Testis (tissue), 3 donors: ENCODE data around the gene TLCD3A. TPM values are rescaled to one million over a fixed set of nuclear protein-coding genes. Genes with fewer than 3 reads are reported as not detected.
A peak's percentile ranks its signal among the peaks of the same experiment; 100 is the strongest.
"Not testable (repeated sequence)": the region's sequence is repeated elsewhere in the genome, so short reads cannot be mapped to it uniquely, and the experiment has no call there.

Experiments used
- DNase-seq: peaks from one replicate; pipeline ENCODE4 v3.0.0-alpha.2; 2019
- H3K27ac ChIP-seq, 2 donors: fragments of 200-600 bp; sonication (generic); one replicate each; pipeline ENCODE4 v1.5.1; 2019
- H3K27me3 ChIP-seq: fragments of 200-600 bp; sonication (generic); one replicate; pipeline ENCODE4 v1.5.1; 2019
- H3K36me3 ChIP-seq: fragments of 200-600 bp; sonication (generic); one replicate; pipeline ENCODE4 v1.5.1; 2017; ENCODE audit warnings: low read depth; ENCODE audit errors: missing control alignments
- H3K4me1 ChIP-seq: fragments of 200-600 bp; sonication (generic); one replicate; pipeline ENCODE4 v1.5.1; 2019
- H3K4me3 ChIP-seq, 2 donors: fragments of 200-600 bp; sonication (generic); one replicate each; pipeline ENCODE4 v1.5.1; 2017 to 2019
- H3K9me3 ChIP-seq: fragments of 200-600 bp; sonication (generic); one replicate; pipeline ENCODE4 v1.5.1; 2017
- CTCF ChIP-seq, 3 experiments: fragments of 450-650 bp in 2 of 3; fragments of 200-600 bp in 1 of 3; sonication (generic) in 1 of 3; IDR thresholded peaks; one replicate each; pipeline ENCODE4 v1.5.1; 2016 to 2019; ENCODE audit warnings: antibody characterized with exemption in 3 of 3, mild to moderate bottlenecking in 2 of 3, moderate library complexity in 1 of 3
- POLR2A ChIP-seq: fragments of 450-650 bp; IDR thresholded peaks from one replicate; pipeline ENCODE4 v1.6.1; 2017; ENCODE audit warnings: antibody characterized with exemption, mild to moderate bottlenecking, moderate library complexity
- WGBS, 2 donors: methylation state at CpG; one replicate each; pipeline ENCODE4 v1.1.5; 2018; 5-methylcytosine and 5-hydroxymethylcytosine counted together
- intact Hi-C: fragments of 100-400 bp; cut with DNase I; formaldehyde crosslinking; loops from one replicate; pipeline ENCODE4 v1.15.1; 2023; ENCODE audit warnings: low total_unique reads
- polyA plus RNA-seq: library from polyadenylated mRNA; stranded (reverse); fragments of 350-450 nt; fragmentation: Illumina TruSeq; extraction: RNeasy Lipid Tissue Mini Kit (QIAGEN cat#74804); gene quantifications from one replicate; pipeline ENCODE4 v1.2.3, GENCODE V29; 2014; ENCODE audit warnings: low read depth, low replicate concordance; ENCODE audit not compliant: insufficient read depth
- total RNA-seq, 2 donors: library from RNA; depleted of rRNA; stranded (reverse); fragments of >200 nt; gene quantifications; one replicate each; pipeline ENCODE4 v1.2.3, GENCODE V29; 2016

The TLCD3A gene
- total and polyA plus RNA-seq, 3 donors from 2014 or later: 5.8 to 20.9 (median 14.8) TPM

- WGBS, 2 donors: 69 to 74% methylated on average over 13 of the region's 13 CpGs
- H3K9me3 ChIP-seq: no peaks in the 10 kb centered on the region
- H3K27ac ChIP-seq: peak overlapping the region; percentile 55 to 66
- TF ChIP-seq CTCF (IDR thresholded peaks at IDR 0.05) (no peak), POLR2A (no peak)
- H3K4me3 ChIP-seq: peak overlapping the region; percentile 18 to 49
- intact Hi-C loops: no loop called here
- H3K4me1 ChIP-seq: peaks cover 12% of the 10 kb centered on the region
- H3K36me3 ChIP-seq: no peaks in the 10 kb centered on the region
- no peaks in the 10 kb centered on the region for H3K27me3 ChIP-seq
- no peak for DNase-seq
Observed at GRCh38 chr17:753418-753817, 21.0 kb downstream of the TLCD3A start.

- H3K9me3 ChIP-seq, H3K4me3 ChIP-seq, H3K36me3 ChIP-seq, H3K27me3 ChIP-seq, H3K27ac ChIP-seq, DNase-seq, intact Hi-C loops: not testable (repeated sequence)
- peaks cover 11% of the 10 kb centered on the region for H3K4me1 ChIP-seq
- WGBS, 2 donors: 92 to 95% methylated on average over 9 of the region's 9 CpGs
Observed at GRCh38 chr17:755319-755961, 23.0 kb downstream of the TLCD3A start.

- 67 to 82% methylated on average over 15 of the region's 15 CpGs for WGBS, 2 donors
- H3K9me3 ChIP-seq, H3K27me3 ChIP-seq, H3K4me1 ChIP-seq, H3K27ac ChIP-seq, intact Hi-C loops, DNase-seq, H3K4me3 ChIP-seq, H3K36me3 ChIP-seq: not testable (repeated sequence)
Observed at GRCh38 chr17:756010-756567, 23.7 kb downstream of the TLCD3A start.

- no peak for TF ChIP-seq CTCF (IDR thresholded peaks at IDR 0.05)
- TF ChIP-seq POLR2A: no peak
- Histone ChIP-seq H3K27me3 (no peaks in the 10 kb centered on the region), H3K4me1 (no peaks in the 10 kb centered on the region), H3K36me3 (no peaks in the 10 kb centered on the region), H3K4me3 (no peak overlapping the region), H3K9me3 (no peaks in the 10 kb centered on the region), H3K27ac (no peak overlapping the region)
- intact Hi-C loops: no loop called here
- no peak for DNase-seq
- WGBS, 2 donors: 88 to 90% methylated on average over 5 of the region's 5 CpGs
Observed at GRCh38 chr17:759964-760363, 27.6 kb downstream of the TLCD3A start.

- no peak for TF ChIP-seq CTCF (IDR thresholded peaks at IDR 0.05)
- TF ChIP-seq POLR2A: no peak
- DNase-seq: no peak
- Histone ChIP-seq H3K9me3 (no peaks in the 10 kb centered on the region), H3K27ac (no peak overlapping the region), H3K4me3 (no peak overlapping the region), H3K27me3 (no peaks in the 10 kb centered on the region), H3K4me1 (no peaks in the 10 kb centered on the region), H3K36me3 (no peaks in the 10 kb centered on the region)
- 69 to 74% methylated on average over 9 of the region's 9 CpGs for WGBS, 2 donors
- intact Hi-C loops: no loop called here
Observed at GRCh38 chr17:760371-760770, 28.0 kb downstream of the TLCD3A start.

- H3K9me3 ChIP-seq: no peaks in the 10 kb centered on the region
- no peak overlapping the region for H3K4me3 ChIP-seq
- 58 to 65% methylated on average over 3 of the region's 3 CpGs for WGBS, 2 donors
- H3K36me3 ChIP-seq: no peaks in the 10 kb centered on the region
- no peaks in the 10 kb centered on the region for H3K4me1 ChIP-seq
- H3K27me3 ChIP-seq: no peaks in the 10 kb centered on the region
- intact Hi-C loops: no loop called here
- DNase-seq: no peak
- no peak for TF ChIP-seq POLR2A
- TF ChIP-seq CTCF (IDR thresholded peaks at IDR 0.05): no peak
- no peak overlapping the region for H3K27ac ChIP-seq
Observed at GRCh38 chr17:767076-767475, 34.7 kb downstream of the TLCD3A start.
